A673 (cell line): ENCODE results near the gene VOPP1.

ENCODE experiments used
- EZH2 ChIP-seq: fragments of 200-600 bp; sonication (generic); IDR thresholded peaks from 2 replicates; pipeline ENCODE4 v1.6.1; 2017; ENCODE audit warnings: borderline replicate concordance, low read depth, mild to moderate bottlenecking, mixed read lengths, antibody characterized with exemption, low read length; ENCODE audit not compliant: poor library complexity, severe bottlenecking
- TF ChIP-seq, protein P1 (sequence below): fragments of 300-800, 200-600 bp; sonication (generic); conservative IDR thresholded peaks from 2 replicates; pipeline ENCODE4 v1.5.1; 2017; ENCODE audit warnings: low read depth, mild to moderate bottlenecking, antibody characterized with exemption, low read length, moderate library complexity, mixed read lengths

DNA sequence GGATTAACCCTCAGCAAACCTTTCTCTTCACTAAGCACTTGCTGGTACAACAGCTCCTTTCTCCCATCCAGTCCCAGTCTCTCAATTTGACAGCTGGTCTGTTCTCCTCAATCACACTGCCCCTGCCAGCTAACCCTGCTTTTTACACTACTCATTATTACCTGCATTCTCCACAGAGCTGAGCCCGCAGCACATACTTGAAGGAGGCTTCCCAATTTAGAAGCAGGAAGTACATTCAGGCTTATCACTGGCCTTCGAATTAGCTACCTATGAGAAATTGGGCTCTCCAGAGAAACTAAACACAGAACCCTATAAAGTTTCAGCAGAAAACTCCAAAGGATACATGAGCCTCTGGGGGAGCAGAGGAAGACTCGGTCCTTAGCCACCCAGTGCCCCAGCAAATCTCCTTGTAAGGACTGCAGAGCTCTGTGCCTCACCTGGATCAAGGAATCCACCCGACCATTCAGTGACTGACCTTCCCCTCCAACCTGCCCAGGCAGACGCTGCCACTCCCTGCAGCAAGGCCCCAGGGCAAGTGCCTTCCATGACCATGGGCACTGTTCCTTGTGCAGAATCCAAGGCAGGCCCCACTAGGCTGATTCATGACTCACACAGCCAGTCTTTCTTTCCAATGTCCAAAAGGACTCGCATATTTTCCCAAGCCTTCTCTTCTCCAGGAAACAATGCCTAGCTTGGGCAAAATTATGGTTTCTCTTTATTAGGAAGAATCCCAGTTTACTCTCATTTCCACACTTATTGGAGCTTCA lies 68.0 kb downstream of the VOPP1 start:
- TF ChIP-seq, protein P1, sequence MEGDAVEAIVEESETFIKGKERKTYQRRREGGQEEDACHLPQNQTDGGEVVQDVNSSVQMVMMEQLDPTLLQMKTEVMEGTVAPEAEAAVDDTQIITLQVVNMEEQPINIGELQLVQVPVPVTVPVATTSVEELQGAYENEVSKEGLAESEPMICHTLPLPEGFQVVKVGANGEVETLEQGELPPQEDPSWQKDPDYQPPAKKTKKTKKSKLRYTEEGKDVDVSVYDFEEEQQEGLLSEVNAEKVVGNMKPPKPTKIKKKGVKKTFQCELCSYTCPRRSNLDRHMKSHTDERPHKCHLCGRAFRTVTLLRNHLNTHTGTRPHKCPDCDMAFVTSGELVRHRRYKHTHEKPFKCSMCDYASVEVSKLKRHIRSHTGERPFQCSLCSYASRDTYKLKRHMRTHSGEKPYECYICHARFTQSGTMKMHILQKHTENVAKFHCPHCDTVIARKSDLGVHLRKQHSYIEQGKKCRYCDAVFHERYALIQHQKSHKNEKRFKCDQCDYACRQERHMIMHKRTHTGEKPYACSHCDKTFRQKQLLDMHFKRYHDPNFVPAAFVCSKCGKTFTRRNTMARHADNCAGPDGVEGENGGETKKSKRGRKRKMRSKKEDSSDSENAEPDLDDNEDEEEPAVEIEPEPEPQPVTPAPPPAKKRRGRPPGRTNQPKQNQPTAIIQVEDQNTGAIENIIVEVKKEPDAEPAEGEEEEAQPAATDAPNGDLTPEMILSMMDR, result no peak
- no peak for TF ChIP-seq EZH2
